WTC11 (cell line): ENCODE results near the gene IDUA. TPM values are rescaled to one million over a fixed set of nuclear protein-coding genes. Genes with fewer than 3 reads are reported as not detected.

Source experiments
- ATAC-seq: fragments of 200-7000 bp; cut with Tn5 transposase; 2 replicates; pipeline ENCODE4 v1.10.0; 2021; ENCODE audit warnings: mild to moderate bottlenecking, moderate library complexity
- CTCF ChIA-PET: fragments of 300-600 bp; sonication (Branson Sonifier 250); formaldehyde crosslinking; loops from one replicate; lab custom pipeline; 2021; ENCODE audit warnings: antibody characterized with exemption; lab: Charles Lee
- POLR2A ChIA-PET: fragments of 350-600 bp; sonication (Branson Sonifier 250); formaldehyde crosslinking; loops from one replicate; lab custom pipeline; 2021; ENCODE audit warnings: antibody characterized with exemption; lab: Charles Lee
- DNase-seq: peaks from one replicate; pipeline ENCODE4 v3.0.0; 2021; ENCODE audit warnings: low spot score
- H3K27ac Mint-ChIP-seq: 2 replicates; pipeline ENCODE4 v1.8.0; 2021; ENCODE audit warnings: mixed read lengths
- H3K27me3 Mint-ChIP-seq: 2 replicates; pipeline ENCODE4 v1.8.0; 2021; ENCODE audit warnings: low read depth, mild to moderate bottlenecking, moderate library complexity, mixed read lengths
- H3K36me3 Mint-ChIP-seq: 2 replicates; pipeline ENCODE4 v1.8.0; 2021; ENCODE audit warnings: mixed read lengths
- H3K4me1 Mint-ChIP-seq: 2 replicates; pipeline ENCODE4 v1.8.0; 2022; ENCODE audit warnings: mixed read lengths
- H3K4me3 Mint-ChIP-seq: 2 replicates; pipeline ENCODE4 v1.8.0; 2021; ENCODE audit warnings: mild to moderate bottlenecking, moderate library complexity, mixed read lengths
- H3K9me3 Mint-ChIP-seq: 2 replicates; pipeline ENCODE4 v1.8.0; 2021; ENCODE audit warnings: mixed read lengths
- CREM ChIP-seq: sonication (generic); formaldehyde crosslinking; IDR thresholded peaks from 2 replicates; pipeline ENCODE4 v1.8.1; 2022; ENCODE audit warnings: mild to moderate bottlenecking, missing genetic modification reagents, moderate library complexity
- E2F5 ChIP-seq: sonication (generic); formaldehyde crosslinking; IDR thresholded peaks from 2 replicates; pipeline ENCODE4 v1.8.1; 2022; ENCODE audit warnings: mild to moderate bottlenecking, moderate library complexity, missing genetic modification reagents
- GTF2I ChIP-seq: fragments of 250-450 bp; sonication (Bioruptor Pico); conservative IDR thresholded peaks from 2 replicates; pipeline ENCODE4 v1.4.0; 2021; ENCODE audit warnings: mild to moderate bottlenecking
- MAX ChIP-seq: sonication (generic); formaldehyde crosslinking; IDR thresholded peaks from 2 replicates; pipeline ENCODE4 v1.8.0; 2022; ENCODE audit warnings: mild to moderate bottlenecking, missing genetic modification reagents
- MLX ChIP-seq: sonication (generic); formaldehyde crosslinking; IDR thresholded peaks from 2 replicates; pipeline ENCODE4 v1.8.1; 2023; ENCODE audit warnings: mild to moderate bottlenecking, missing genetic modification reagents, moderate library complexity
- NR1H2 ChIP-seq: sonication (generic); formaldehyde crosslinking; IDR thresholded peaks from 2 replicates; pipeline ENCODE4 v1.9.0; 2021; ENCODE audit warnings: mild to moderate bottlenecking, moderate library complexity, missing genetic modification reagents
- OVOL2 ChIP-seq: fragments of 250-450 bp; sonication (Bioruptor Pico); IDR thresholded peaks from 2 replicates; pipeline ENCODE4 v1.9.0; 2021; ENCODE audit warnings: mild to moderate bottlenecking, borderline replicate concordance
- PRDM15 ChIP-seq: sonication (generic); formaldehyde crosslinking; IDR thresholded peaks from 2 replicates; pipeline ENCODE4 v1.8.0; 2022; ENCODE audit warnings: missing genetic modification reagents
- RORB ChIP-seq: fragments of 250-450 bp; sonication (Bioruptor Pico); IDR thresholded peaks from 2 replicates; pipeline ENCODE4 v1.9.0; 2021; ENCODE audit warnings: mild to moderate bottlenecking
- TEAD1 ChIP-seq: sonication (generic); formaldehyde crosslinking; IDR thresholded peaks from 2 replicates; pipeline ENCODE4 v1.8.0; 2022; ENCODE audit warnings: mild to moderate bottlenecking, missing genetic modification reagents
- TP53 ChIP-seq: sonication (generic); formaldehyde crosslinking; IDR thresholded peaks from 2 replicates; pipeline ENCODE4 v1.8.1; 2023; ENCODE audit warnings: mild to moderate bottlenecking, missing genetic modification reagents
- ZMAT4 ChIP-seq: fragments of 250-450 bp; sonication (Bioruptor Pico); IDR thresholded peaks from 2 replicates; pipeline ENCODE4 v1.9.0; 2021; ENCODE audit warnings: mild to moderate bottlenecking
- ZNF138 ChIP-seq: sonication (generic); formaldehyde crosslinking; conservative IDR thresholded peaks from 2 replicates; pipeline ENCODE4 v1.8.1; 2022; ENCODE audit warnings: mild to moderate bottlenecking, moderate library complexity, missing genetic modification reagents
- ZNF219 ChIP-seq: sonication (generic); formaldehyde crosslinking; IDR thresholded peaks from 2 replicates; pipeline ENCODE4 v1.8.0; 2023; ENCODE audit warnings: missing genetic modification reagents, mild to moderate bottlenecking, borderline replicate concordance
- ZNF232 ChIP-seq: sonication (generic); formaldehyde crosslinking; IDR thresholded peaks from 2 replicates; pipeline ENCODE4 v1.8.0; 2022; ENCODE audit warnings: mild to moderate bottlenecking, missing genetic modification reagents
- ZNF263 ChIP-seq: sonication (generic); formaldehyde crosslinking; IDR thresholded peaks from 2 replicates; pipeline ENCODE4 v1.8.1; 2022; ENCODE audit warnings: low read depth, mild to moderate bottlenecking, moderate library complexity, missing genetic modification reagents
- ZNF416 ChIP-seq: fragments of 250-450 bp; sonication (Bioruptor Pico); IDR thresholded peaks from 2 replicates; pipeline ENCODE4 v1.9.0; 2021; ENCODE audit warnings: mild to moderate bottlenecking, inconsistent platforms
- total RNA-seq: library from RNA; stranded (reverse); gene quantifications from 3 replicates; pipeline ENCODE4 v1.2.3, GENCODE V29; 2021
- TF ChIP-seq, protein P1 (sequence below): fragments of 250-450 bp; sonication (Bioruptor Pico); IDR thresholded peaks from 2 replicates; pipeline ENCODE4 v1.9.0; 2021; ENCODE audit warnings: moderate library complexity, mild to moderate bottlenecking, inconsistent platforms, borderline replicate concordance
- TF ChIP-seq, protein P2 (sequence below): sonication (generic); formaldehyde crosslinking; IDR thresholded peaks from 2 replicates; pipeline ENCODE4 v1.8.1; 2022; ENCODE audit warnings: low read depth, missing genetic modification reagents, borderline replicate concordance
- TF ChIP-seq, protein P3 (sequence below): sonication (generic); formaldehyde crosslinking; IDR thresholded peaks from 2 replicates; pipeline ENCODE4 v1.8.0; 2023; ENCODE audit warnings: mild to moderate bottlenecking, missing genetic modification reagents

Gene IDUA
- total RNA-seq, 1 experiment from 2014 or later = 8.7 TPM

- Mint-ChIP-seq H3K36me3 (no peaks in the 10 kb centered on the region), H3K27ac (no peak overlapping the region), H3K9me3 (no peaks in the 10 kb centered on the region), H3K4me1 (no peaks in the 10 kb centered on the region), H3K4me3 (no peak overlapping the region), H3K27me3 (no peaks in the 10 kb centered on the region)
- DNase-seq (no peak), ATAC-seq (no peak)
- POLR2A ChIA-PET = no interaction called here
- CTCF ChIA-PET = interaction anchor here (1.1 kb wide), 1 partner anchor 141 kb away, joined by 3 read pairs; no protein-coding TSS in a partner anchor
- no peak for TF ChIP-seq ZNF232 (CRISPR knock-in tag)
- TF ChIP-seq RORB (CRISPR knock-in tag) = no peak
- TF ChIP-seq CREM (CRISPR knock-in tag) = no peak
Measured at GRCh38 chr4:1031956-1032795, 45.3 kb downstream of the IDUA start.

DNA sequence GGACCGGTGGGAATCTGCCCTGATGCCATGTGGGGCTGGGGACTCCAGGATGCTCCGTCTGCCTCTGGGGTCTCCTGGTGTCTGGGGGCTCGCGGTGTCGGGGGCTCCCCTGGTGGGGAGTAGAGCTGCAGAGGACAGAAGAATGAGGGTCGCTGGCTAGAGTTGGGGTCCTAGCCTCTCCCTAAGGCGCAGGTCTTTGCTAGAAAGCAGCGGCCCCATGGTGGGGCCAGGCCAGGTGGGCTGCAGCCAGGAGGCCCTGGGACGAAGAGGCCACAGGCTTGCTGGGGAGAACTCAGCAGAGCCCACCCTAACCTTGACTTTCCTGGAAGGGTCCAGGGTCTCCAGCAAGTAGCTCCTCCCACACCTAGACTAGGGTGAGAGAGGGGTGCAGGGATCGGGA, 46.0 kb downstream of the IDUA start:
- H3K4me1 Mint-ChIP-seq = no peaks in the 10 kb centered on the region
- no peak overlapping the region for H3K4me3 Mint-ChIP-seq
- no peaks in the 10 kb centered on the region for H3K27me3 Mint-ChIP-seq
- no peak overlapping the region for H3K27ac Mint-ChIP-seq
- ATAC-seq = no peak
- CTCF ChIA-PET = interaction anchor here (0.7 to 1.3 kb wide), 3 partner anchors 106 to 516 kb away, joined by 3 read pairs; no protein-coding TSS in a partner anchor
- POLR2A ChIA-PET = no interaction called here
- H3K36me3 Mint-ChIP-seq = no peaks in the 10 kb centered on the region
- H3K9me3 Mint-ChIP-seq = no peaks in the 10 kb centered on the region
- DNase-seq = no peak
- TF ChIP-seq TEAD1 (CRISPR knock-in tag) = no peak
- no peak for TF ChIP-seq CREM (CRISPR knock-in tag)
- TF ChIP-seq GTF2I (CRISPR knock-in tag) = no peak
- no peak for TF ChIP-seq PRDM15 (CRISPR knock-in tag)
- TF ChIP-seq ZNF416 = no peak
- TF ChIP-seq, protein P1, sequence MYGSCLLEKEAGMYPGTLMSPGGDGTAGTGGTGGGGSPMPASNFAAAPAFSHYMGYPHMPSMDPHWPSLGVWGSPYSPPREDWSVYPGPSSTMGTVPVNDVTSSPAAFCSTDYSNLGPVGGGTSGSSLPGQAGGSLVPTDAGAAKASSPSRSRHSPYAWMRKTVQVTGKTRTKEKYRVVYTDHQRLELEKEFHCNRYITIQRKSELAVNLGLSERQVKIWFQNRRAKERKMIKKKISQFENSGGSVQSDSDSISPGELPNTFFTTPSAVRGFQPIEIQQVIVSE = no peak
- no peak for TF ChIP-seq E2F5 (CRISPR knock-in tag)
- no peak for TF ChIP-seq ZNF219
- no peak for TF ChIP-seq ZNF263 (CRISPR knock-in tag)
- TF ChIP-seq OVOL2 (CRISPR knock-in tag) = no peak
- TF ChIP-seq ZMAT4 (CRISPR knock-in tag) = no peak
- TF ChIP-seq, protein P2, sequence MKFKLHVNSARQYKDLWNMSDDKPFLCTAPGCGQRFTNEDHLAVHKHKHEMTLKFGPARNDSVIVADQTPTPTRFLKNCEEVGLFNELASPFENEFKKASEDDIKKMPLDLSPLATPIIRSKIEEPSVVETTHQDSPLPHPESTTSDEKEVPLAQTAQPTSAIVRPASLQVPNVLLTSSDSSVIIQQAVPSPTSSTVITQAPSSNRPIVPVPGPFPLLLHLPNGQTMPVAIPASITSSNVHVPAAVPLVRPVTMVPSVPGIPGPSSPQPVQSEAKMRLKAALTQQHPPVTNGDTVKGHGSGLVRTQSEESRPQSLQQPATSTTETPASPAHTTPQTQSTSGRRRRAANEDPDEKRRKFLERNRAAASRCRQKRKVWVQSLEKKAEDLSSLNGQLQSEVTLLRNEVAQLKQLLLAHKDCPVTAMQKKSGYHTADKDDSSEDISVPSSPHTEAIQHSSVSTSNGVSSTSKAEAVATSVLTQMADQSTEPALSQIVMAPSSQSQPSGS (CRISPR knock-in tag) = no peak
- TF ChIP-seq MLX (CRISPR knock-in tag) = no peak
- TF ChIP-seq MAX = no peak
- no peak for TF ChIP-seq TP53
- no peak for TF ChIP-seq NR1H2
- TF ChIP-seq, protein P3, sequence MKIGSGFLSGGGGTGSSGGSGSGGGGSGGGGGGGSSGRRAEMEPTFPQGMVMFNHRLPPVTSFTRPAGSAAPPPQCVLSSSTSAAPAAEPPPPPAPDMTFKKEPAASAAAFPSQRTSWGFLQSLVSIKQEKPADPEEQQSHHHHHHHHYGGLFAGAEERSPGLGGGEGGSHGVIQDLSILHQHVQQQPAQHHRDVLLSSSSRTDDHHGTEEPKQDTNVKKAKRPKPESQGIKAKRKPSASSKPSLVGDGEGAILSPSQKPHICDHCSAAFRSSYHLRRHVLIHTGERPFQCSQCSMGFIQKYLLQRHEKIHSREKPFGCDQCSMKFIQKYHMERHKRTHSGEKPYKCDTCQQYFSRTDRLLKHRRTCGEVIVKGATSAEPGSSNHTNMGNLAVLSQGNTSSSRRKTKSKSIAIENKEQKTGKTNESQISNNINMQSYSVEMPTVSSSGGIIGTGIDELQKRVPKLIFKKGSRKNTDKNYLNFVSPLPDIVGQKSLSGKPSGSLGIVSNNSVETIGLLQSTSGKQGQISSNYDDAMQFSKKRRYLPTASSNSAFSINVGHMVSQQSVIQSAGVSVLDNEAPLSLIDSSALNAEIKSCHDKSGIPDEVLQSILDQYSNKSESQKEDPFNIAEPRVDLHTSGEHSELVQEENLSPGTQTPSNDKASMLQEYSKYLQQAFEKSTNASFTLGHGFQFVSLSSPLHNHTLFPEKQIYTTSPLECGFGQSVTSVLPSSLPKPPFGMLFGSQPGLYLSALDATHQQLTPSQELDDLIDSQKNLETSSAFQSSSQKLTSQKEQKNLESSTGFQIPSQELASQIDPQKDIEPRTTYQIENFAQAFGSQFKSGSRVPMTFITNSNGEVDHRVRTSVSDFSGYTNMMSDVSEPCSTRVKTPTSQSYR = no peak
- no peak for TF ChIP-seq ZNF138 (CRISPR knock-in tag)
